Measurements from ENCODE around the gene ARHGAP28. TPM values are rescaled to one million over a fixed set of nuclear protein-coding genes. Genes with fewer than 3 reads are reported as not detected.

Gene ARHGAP28
- total RNA-seq, 1 experiment from 2014 or later = not detected

GRCh38 chr18:6712401-6712800, 17.1 kb upstream of the ARHGAP28 start:
- Histone ChIP-seq H3K79me2 (ENCODE audit: low read length) (no peaks in the 10 kb centered on the region), H3K36me3 (ENCODE audit: insufficient read depth, low read length) (no peaks in the 10 kb centered on the region), H3K4me3 (ENCODE audit: low read length) (no peak overlapping the region), H3K4me2 (ENCODE audit: low read depth, low read length, poor library complexity, severe bottlenecking) (no peak overlapping the region), H3K4me1 (ENCODE audit: low read length) (no peaks in the 10 kb centered on the region), H3K9ac (ENCODE audit: low read length) (no peak overlapping the region), H3K27me3 (ENCODE audit: low read length) (no peaks in the 10 kb centered on the region), H3K9me3 (ENCODE audit: low read length) (peaks cover 6% of the 10 kb centered on the region), H4K20me1 (ENCODE audit: insufficient read depth, low read depth, low read length) (no peaks in the 10 kb centered on the region), H2AFZ (ENCODE audit: low read length) (no peak overlapping the region), H3K9me2 (replicated peaks; ENCODE audit: insufficient read depth, low read length) (no peaks in the 10 kb centered on the region), H3K27ac (ENCODE audit: low read length) (no peak overlapping the region)
- no peak for DNase-seq

GRCh38 chr18:6714010-6714409, 15.5 kb upstream of the ARHGAP28 start:
- H4K20me1 ChIP-seq (ENCODE audit: insufficient read depth, low read depth, low read length) = no peaks in the 10 kb centered on the region
- no peaks in the 10 kb centered on the region for H3K79me2 ChIP-seq (ENCODE audit: low read length)
- no peak overlapping the region for H3K27ac ChIP-seq (ENCODE audit: low read length)
- H2AFZ ChIP-seq (ENCODE audit: low read length) = no peak overlapping the region
- H3K36me3 ChIP-seq (ENCODE audit: insufficient read depth, low read length) = no peaks in the 10 kb centered on the region
- H3K4me1 ChIP-seq (ENCODE audit: low read length) = no peaks in the 10 kb centered on the region
- no peaks in the 10 kb centered on the region for H3K9me2 ChIP-seq (replicated peaks; ENCODE audit: insufficient read depth, low read length)
- H3K27me3 ChIP-seq (ENCODE audit: low read length) = no peaks in the 10 kb centered on the region
- no peak for DNase-seq
- H3K4me3 ChIP-seq (ENCODE audit: low read length) = no peak overlapping the region
- peaks cover 10% of the 10 kb centered on the region for H3K9me3 ChIP-seq (ENCODE audit: low read length)
- no peak overlapping the region for H3K4me2 ChIP-seq (ENCODE audit: low read depth, low read length, poor library complexity, severe bottlenecking)
- H3K9ac ChIP-seq (ENCODE audit: low read length) = no peak overlapping the region

GRCh38 chr18:6718267-6718666, 11.2 kb upstream of the ARHGAP28 start:
- H3K27me3 ChIP-seq (ENCODE audit: low read length) = no peaks in the 10 kb centered on the region
- H3K9me2 ChIP-seq (replicated peaks; ENCODE audit: insufficient read depth, low read length) = no peaks in the 10 kb centered on the region
- H3K79me2 ChIP-seq (ENCODE audit: low read length) = no peaks in the 10 kb centered on the region
- no peaks in the 10 kb centered on the region for H3K4me1 ChIP-seq (ENCODE audit: low read length)
- no peak overlapping the region for H2AFZ ChIP-seq (ENCODE audit: low read length)
- H3K27ac ChIP-seq (ENCODE audit: low read length) = no peak overlapping the region
- no peak for DNase-seq
- H3K9me3 ChIP-seq (ENCODE audit: low read length) = peaks cover 10% of the 10 kb centered on the region
- H3K4me2 ChIP-seq (ENCODE audit: low read depth, low read length, poor library complexity, severe bottlenecking) = no peak overlapping the region
- H4K20me1 ChIP-seq (ENCODE audit: insufficient read depth, low read depth, low read length) = no peaks in the 10 kb centered on the region
- H3K36me3 ChIP-seq (ENCODE audit: insufficient read depth, low read length) = no peaks in the 10 kb centered on the region
- H3K4me3 ChIP-seq (ENCODE audit: low read length) = no peak overlapping the region
- H3K9ac ChIP-seq (ENCODE audit: low read length) = no peak overlapping the region

- DNase-seq = no peak
- no peaks in the 10 kb centered on the region for H3K79me2 ChIP-seq (ENCODE audit: low read length)
- no peaks in the 10 kb centered on the region for H3K4me1 ChIP-seq (ENCODE audit: low read length)
- H3K4me3 ChIP-seq (ENCODE audit: low read length) = no peak overlapping the region
- H3K27ac ChIP-seq (ENCODE audit: low read length) = no peak overlapping the region
- H4K20me1 ChIP-seq (ENCODE audit: insufficient read depth, low read depth, low read length) = no peaks in the 10 kb centered on the region
- no peaks in the 10 kb centered on the region for H3K9me2 ChIP-seq (replicated peaks; ENCODE audit: insufficient read depth, low read length)
- H3K36me3 ChIP-seq (ENCODE audit: insufficient read depth, low read length) = no peaks in the 10 kb centered on the region
- no peak overlapping the region for H3K9ac ChIP-seq (ENCODE audit: low read length)
- H3K9me3 ChIP-seq (ENCODE audit: low read length) = peaks cover 10% of the 10 kb centered on the region
- H2AFZ ChIP-seq (ENCODE audit: low read length) = no peak overlapping the region
- no peaks in the 10 kb centered on the region for H3K27me3 ChIP-seq (ENCODE audit: low read length)
- no peak overlapping the region for H3K4me2 ChIP-seq (ENCODE audit: low read depth, low read length, poor library complexity, severe bottlenecking)
Measured at GRCh38 chr18:6719098-6719846, 10.2 kb upstream of the ARHGAP28 start.

- no peak overlapping the region for H3K4me2 ChIP-seq (ENCODE audit: low read depth, low read length, poor library complexity, severe bottlenecking)
Measured at GRCh38 chr18:6719910-6720683, 9.4 kb upstream of the ARHGAP28 start.

GRCh38 chr18:6721755-6722154, 7.8 kb upstream of the ARHGAP28 start:
- Histone ChIP-seq H4K20me1 (ENCODE audit: insufficient read depth, low read depth, low read length) (no peaks in the 10 kb centered on the region), H3K9me3 (ENCODE audit: low read length) (peaks cover 8% of the 10 kb centered on the region), H3K4me1 (ENCODE audit: low read length) (no peaks in the 10 kb centered on the region), H3K9me2 (replicated peaks; ENCODE audit: insufficient read depth, low read length) (no peaks in the 10 kb centered on the region), H3K36me3 (ENCODE audit: insufficient read depth, low read length) (no peaks in the 10 kb centered on the region), H3K4me3 (ENCODE audit: low read length) (no peak overlapping the region), H2AFZ (ENCODE audit: low read length) (no peak overlapping the region), H3K27me3 (ENCODE audit: low read length) (no peaks in the 10 kb centered on the region), H3K4me2 (ENCODE audit: low read depth, low read length, poor library complexity, severe bottlenecking) (no peak overlapping the region), H3K9ac (ENCODE audit: low read length) (no peak overlapping the region), H3K27ac (ENCODE audit: low read length) (no peak overlapping the region), H3K79me2 (ENCODE audit: low read length) (no peaks in the 10 kb centered on the region)
- DNase-seq = no peak

More at GRCh38 chr18:6719910-6720683, 9.4 kb upstream of the ARHGAP28 start:
- Histone ChIP-seq H3K4me1 (ENCODE audit: low read length) (no peaks in the 10 kb centered on the region), H3K9ac (ENCODE audit: low read length) (no peak overlapping the region), H3K9me2 (replicated peaks; ENCODE audit: insufficient read depth, low read length) (no peaks in the 10 kb centered on the region), H2AFZ (ENCODE audit: low read length) (no peak overlapping the region), H3K27me3 (ENCODE audit: low read length) (no peaks in the 10 kb centered on the region), H3K4me3 (ENCODE audit: low read length) (no peak overlapping the region), H4K20me1 (ENCODE audit: insufficient read depth, low read depth, low read length) (no peaks in the 10 kb centered on the region), H3K36me3 (ENCODE audit: insufficient read depth, low read length) (no peaks in the 10 kb centered on the region), H3K27ac (ENCODE audit: low read length) (no peak overlapping the region), H3K79me2 (ENCODE audit: low read length) (no peaks in the 10 kb centered on the region), H3K9me3 (ENCODE audit: low read length) (peaks cover 10% of the 10 kb centered on the region)
- no peak for DNase-seq

- H3K4me3 ChIP-seq (ENCODE audit: low read length) = no peak overlapping the region
- no peak overlapping the region for H3K9ac ChIP-seq (ENCODE audit: low read length)
- H3K27me3 ChIP-seq (ENCODE audit: low read length) = no peaks in the 10 kb centered on the region
- H4K20me1 ChIP-seq (ENCODE audit: insufficient read depth, low read depth, low read length) = no peaks in the 10 kb centered on the region
- no peak overlapping the region for H3K4me2 ChIP-seq (ENCODE audit: low read depth, low read length, poor library complexity, severe bottlenecking)
- no peak for DNase-seq
- H3K4me1 ChIP-seq (ENCODE audit: low read length) = no peaks in the 10 kb centered on the region
- peaks cover under 1% of the 10 kb centered on the region; the same call in 1 of the 2 replicates for H3K9me3 ChIP-seq (ENCODE audit: low read length)
- H3K27ac ChIP-seq (ENCODE audit: low read length) = no peak overlapping the region
- H3K79me2 ChIP-seq (ENCODE audit: low read length) = no peaks in the 10 kb centered on the region
- H2AFZ ChIP-seq (ENCODE audit: low read length) = no peak overlapping the region
- H3K9me2 ChIP-seq (replicated peaks; ENCODE audit: insufficient read depth, low read length) = no peaks in the 10 kb centered on the region
- H3K36me3 ChIP-seq (ENCODE audit: insufficient read depth, low read length) = no peaks in the 10 kb centered on the region
Measured at GRCh38 chr18:6722690-6723089, 6.8 kb upstream of the ARHGAP28 start.

GRCh38 chr18:6724331-6724730, 5.2 kb upstream of the ARHGAP28 start:
- Histone ChIP-seq H3K36me3 (ENCODE audit: insufficient read depth, low read length) (no peaks in the 10 kb centered on the region), H4K20me1 (ENCODE audit: insufficient read depth, low read depth, low read length) (no peaks in the 10 kb centered on the region), H3K9me2 (replicated peaks; ENCODE audit: insufficient read depth, low read length) (no peaks in the 10 kb centered on the region), H3K4me2 (ENCODE audit: low read depth, low read length, poor library complexity, severe bottlenecking) (no peak overlapping the region), H3K4me1 (ENCODE audit: low read length) (no peaks in the 10 kb centered on the region), H3K4me3 (ENCODE audit: low read length) (no peak overlapping the region), H2AFZ (ENCODE audit: low read length) (no peak overlapping the region), H3K9me3 (ENCODE audit: low read length) (no peaks in the 10 kb centered on the region), H3K27ac (ENCODE audit: low read length) (no peak overlapping the region), H3K79me2 (ENCODE audit: low read length) (no peaks in the 10 kb centered on the region), H3K9ac (ENCODE audit: low read length) (no peak overlapping the region), H3K27me3 (ENCODE audit: low read length) (no peaks in the 10 kb centered on the region)
- no peak for DNase-seq
